DMS153 treated with DMSO at 0.1 percent for 48 hours (cell line): ENCODE results near the gene TUB.

Experiments
- DNase-seq: peaks from one replicate; lab custom pipeline; 2025; ENCODE audit not compliant: unreplicated experiment; lab: John Stamatoyannopoulos, UW

TUB gene

DNA sequence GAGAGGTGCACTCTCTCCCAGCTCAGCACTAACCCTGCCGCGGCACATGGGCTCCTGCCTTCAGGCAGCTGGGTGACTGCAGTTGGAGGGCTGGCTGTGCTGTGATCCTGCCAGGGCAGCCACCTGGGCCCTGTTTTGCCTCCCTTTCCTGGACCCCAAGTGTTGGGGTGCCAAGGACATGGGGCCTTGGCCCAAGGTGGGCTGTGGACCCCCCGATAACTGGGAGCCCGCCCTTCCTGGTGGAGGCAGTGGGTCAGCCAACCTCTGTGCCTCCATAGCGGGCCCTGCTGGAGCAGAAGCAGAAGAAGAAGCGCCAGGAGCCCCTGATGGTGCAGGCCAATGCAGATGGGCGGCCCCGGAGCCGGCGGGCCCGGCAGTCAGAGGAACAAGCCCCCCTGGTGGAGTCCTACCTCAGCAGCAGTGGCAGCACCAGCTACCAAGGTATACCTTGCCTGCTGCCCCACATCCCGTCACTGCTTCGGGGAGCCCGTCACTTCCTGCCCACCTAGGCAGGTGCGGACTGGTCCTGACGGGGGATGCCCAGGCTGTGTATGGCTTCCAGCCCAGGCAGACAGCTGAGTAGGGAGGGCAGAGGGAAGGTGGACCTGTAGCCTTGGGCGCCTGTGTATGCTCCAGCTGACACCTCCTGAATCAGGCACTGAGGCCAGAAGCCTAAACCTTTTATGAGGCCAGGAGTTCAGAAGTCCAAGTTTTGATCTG lies 8.9 kb downstream of the TUB start:
- no peak for DNase-seq

DNA sequence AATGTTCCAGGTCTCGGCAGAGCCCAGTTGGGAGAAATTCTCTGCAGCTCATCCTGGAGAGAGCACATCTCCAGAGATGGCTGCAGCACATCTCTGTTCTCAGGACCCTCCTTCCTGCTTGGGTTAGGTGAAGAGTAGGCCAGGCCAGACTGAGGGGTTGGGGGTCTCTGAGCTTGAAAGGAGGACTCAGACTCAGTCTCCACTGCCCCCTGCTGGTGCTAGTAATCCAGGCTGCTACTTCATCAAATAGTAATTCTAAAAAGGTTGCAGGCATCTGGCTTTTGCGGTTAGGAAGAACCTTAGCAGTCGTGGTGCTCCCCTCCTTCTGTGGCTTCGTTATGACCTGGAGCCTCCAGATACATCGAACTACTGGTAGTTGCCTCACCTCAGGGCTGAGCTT lies 9.7 kb downstream of the TUB start:
- DNase-seq = no peak

DNA sequence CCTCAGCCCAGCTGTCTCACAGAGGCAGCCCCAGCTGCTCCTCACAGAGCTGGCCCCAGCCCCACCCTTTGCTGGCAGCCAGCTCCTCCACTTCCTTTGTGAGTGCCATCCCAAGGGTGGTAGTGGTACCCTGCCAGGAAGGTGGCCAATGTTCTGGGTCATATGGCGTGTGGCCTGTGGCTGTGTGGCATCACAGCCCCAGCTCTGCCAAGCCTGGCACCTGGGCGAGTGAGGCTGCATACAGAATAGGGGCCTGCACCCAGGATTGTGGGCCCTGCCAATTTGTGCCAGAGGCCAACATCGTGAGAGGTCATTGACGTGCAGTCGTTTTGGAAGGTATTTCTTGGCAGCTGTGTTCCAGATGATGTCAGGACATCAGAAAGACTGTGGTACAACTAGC lies 10.7 kb downstream of the TUB start:
- no peak for DNase-seq

DNA sequence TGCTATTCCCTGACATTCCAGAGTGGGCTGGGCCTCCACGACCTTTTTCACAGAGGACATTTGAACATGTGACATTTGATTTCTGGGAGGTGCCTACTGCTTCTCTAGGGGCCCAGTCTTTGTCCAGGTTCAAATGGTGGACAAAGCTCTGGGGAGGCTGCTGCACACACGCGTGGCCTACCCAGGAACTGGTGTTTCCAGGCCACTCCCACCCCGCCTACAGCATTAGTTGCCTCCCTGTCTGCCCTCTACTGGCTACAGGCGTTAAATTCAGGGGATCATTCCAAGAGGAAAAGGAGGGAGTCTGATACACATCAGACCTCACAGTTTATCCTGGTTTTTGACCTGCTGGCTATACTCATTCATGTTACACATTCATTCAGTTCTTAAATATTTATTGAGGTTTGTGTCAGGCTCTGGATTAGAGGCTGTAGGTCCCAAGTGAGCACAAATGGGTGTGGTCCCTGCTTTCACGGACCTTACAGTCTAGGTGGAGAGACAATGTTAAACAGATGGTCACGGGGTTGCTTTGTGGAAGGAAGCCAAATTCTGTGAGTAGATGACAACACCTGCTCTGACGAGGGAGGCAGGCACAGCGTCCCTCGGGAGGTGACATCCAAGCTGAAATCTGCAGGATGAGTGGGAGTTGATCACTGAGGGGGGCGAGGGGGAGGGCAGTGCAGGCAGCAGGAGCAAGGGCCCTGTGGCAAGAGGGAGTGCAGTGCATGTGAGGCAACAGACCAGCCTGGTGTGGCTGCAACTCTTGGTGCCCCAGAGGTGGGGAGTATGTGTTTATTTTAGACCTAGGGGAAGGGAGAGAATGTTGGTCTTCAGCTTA lies 11.8 kb downstream of the TUB start:
- peak; percentile 18 for DNase-seq

DNA sequence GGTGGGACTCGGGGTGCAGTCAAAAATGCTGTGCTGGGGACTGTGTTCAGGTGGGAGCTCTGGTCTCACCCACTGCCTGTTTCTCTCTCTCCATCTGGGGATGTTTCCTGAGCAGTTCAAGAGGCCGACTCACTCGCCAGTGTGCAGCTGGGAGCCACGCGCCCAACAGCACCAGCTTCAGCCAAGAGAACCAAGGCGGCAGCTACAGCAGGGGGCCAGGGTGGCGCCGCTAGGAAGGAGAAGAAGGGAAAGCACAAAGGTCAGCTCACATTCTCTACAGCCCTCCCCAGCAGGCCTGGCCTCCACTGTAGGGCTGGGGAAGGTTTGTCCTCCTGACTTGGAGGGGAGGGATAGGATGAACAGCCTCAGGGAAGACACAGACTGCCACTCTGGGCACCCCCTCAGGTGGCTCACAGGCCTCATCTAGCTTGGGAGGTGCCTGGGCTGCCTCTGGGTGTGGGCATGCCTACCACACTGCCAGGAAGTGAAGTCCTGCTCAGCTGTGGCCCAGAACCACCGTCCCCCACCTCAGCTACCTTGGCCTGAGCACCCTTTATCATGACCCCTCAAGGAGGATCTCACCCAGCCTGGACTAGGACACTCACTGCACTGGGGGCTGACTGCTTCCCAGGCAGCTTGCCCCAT lies 13.0 kb downstream of the TUB start:
- DNase-seq = no peak

DNA sequence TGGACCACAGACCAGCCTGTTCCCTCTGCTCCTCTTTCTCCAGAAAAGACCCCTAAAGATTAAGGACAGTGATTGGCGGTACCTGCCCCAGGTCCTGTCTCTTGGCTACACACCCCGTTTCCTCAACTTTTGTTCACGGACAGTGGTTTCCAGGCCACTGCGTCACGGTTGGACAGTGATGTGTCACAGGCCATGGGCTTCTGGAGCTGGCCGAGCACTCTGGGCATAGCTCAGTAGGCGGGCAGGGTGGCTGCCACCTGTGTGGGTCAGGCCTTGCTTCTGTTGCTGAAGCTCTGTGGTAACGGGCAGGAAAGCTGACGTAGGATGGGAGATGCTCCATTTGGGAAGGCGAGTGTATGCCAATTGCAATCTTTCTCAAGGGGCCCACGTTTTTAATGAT lies 13.6 kb downstream of the TUB start:
- no peak for DNase-seq

DNA sequence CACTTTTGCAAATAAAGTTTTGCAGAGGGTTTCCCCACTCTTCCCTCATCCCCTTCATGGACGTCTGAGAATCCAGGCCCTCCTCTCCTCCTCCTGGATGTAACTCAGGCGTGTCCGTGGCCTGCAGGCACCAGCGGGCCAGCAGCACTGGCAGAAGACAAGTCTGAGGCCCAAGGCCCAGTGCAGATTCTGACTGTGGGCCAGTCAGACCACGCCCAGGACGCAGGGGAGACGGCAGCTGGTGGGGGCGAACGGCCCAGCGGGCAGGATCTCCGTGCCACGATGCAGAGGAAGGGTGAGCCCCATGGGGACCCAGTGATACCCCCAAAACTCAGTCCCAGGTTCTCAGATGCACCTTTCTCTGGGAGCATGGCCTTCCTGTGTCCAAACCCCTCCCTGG lies 14.4 kb downstream of the TUB start:
- no peak for DNase-seq

DNA sequence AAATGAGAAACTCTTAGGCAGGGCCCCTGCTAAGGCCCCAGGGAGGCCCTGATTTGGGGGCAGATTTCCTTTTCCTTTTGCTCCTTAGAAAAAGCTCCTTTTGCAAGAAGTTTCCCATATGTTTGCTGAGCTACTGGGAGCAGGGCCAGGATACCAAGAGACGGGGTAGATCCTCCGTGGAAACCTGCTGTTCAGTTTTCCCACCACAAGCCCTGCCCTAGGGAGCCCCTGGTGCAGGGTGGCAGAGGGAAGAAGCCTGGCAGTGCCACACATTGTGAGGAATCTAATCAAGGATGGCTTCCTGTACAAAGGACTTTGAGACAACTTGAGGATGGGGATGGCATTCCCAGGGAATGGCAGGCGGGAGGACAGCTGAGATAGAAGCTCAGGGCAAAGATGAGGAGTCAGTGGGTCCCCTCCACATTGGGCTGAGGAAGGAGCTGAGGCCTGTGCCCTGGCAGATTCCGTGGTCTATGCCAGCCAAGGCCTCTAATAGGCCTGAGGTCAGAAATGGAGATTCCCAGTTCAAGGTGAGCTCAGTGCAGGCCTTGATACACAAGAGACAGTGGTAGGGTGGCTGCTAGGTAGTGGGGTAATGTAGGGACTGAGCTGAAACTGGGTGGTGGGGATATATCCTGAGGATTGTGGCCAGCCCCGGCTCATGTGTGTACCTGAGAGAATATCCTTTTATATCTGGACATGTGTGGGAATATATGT lies 15.0 kb downstream of the TUB start:
- no peak for DNase-seq

DNA sequence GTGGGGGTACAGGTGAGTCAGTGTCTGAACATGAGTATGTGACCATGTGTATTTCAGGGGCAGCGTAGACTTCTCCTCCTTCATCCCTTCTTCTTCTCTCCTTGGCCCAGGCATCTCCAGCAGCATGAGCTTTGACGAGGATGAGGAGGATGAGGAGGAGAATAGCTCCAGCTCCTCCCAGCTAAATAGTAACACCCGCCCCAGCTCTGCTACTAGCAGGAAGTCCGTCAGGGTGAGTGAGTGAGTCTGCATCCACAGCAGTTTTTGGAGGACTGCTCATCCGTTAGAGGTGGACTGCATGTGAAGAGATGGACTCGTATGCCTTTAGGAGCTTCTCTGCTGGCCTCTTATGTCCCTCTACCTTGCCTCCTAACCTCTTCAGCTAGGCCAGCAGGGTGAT lies 15.6 kb downstream of the TUB start:
- DNase-seq = no peak

DNA sequence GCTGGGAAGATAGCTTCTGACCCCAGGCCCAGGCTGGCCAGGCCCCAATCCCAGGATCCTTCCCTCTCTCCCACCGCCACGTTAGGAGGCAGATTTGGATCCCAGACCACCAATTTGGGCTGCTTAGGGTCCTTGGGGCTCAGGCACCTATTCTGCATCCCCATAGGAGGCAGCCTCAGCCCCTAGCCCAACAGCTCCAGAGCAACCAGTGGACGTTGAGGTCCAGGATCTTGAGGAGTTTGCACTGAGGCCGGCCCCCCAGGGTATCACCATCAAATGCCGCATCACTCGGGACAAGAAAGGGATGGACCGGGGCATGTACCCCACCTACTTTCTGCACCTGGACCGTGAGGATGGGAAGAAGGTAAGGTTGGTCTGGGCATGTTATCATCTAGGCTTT lies 16.1 kb downstream of the TUB start:
- DNase-seq = no peak

DNA sequence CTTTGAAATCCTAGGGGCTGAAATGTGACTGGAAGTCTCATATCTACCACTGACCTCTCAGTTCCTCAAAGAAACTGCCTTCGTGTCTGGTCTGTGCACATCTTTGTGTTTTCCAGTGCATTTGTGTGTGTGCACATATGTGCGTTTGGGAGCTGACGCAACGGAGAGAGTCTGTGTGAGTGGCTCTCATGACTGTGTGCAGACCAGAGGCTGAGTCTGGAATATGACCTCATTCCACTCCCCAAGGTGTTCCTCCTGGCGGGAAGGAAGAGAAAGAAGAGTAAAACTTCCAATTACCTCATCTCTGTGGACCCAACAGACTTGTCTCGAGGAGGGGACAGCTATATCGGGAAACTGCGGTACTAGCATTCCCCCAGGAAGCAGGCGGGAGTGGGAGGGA lies 16.5 kb downstream of the TUB start:
- no peak for DNase-seq

DNA sequence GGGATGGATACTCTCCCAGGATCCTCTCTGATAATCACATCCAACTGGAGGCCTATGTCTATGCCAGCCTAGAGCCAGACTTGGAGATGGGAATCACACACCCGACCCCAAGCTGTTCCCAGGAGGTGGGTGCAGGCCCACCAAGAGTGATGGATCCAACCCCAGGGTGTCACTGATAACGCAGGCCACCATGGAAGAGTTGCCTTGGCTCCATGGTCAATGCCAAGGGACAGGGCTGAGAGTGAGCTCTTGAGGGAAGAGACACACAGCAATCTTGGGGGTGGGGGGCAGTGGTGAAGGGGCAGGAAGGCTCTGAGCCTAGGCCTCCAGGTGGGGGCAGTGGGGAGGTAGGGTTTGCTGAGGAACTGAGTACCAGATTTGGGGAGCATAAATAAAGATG lies 16.9 kb downstream of the TUB start:
- no peak for DNase-seq

DNA sequence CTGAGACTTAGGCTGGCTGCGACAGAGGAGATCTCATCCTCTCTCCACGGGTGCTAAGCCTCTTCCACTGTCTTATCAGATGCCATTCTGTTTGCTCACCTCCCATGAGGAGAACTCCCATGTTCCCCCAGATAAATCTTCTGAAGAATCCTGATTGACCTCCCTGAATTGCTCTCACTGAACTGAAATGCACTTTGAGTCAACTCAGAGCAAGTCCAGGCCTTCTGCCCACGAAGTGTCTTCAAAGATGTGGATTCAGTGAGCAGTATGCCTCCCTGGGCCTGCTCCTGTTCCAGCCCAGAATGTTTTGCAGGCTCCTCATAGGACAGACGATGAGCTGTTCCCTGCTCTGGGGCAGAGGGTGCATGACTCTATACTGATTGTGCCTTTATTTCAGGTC lies 17.4 kb downstream of the TUB start:
- DNase-seq = no peak

DNA sequence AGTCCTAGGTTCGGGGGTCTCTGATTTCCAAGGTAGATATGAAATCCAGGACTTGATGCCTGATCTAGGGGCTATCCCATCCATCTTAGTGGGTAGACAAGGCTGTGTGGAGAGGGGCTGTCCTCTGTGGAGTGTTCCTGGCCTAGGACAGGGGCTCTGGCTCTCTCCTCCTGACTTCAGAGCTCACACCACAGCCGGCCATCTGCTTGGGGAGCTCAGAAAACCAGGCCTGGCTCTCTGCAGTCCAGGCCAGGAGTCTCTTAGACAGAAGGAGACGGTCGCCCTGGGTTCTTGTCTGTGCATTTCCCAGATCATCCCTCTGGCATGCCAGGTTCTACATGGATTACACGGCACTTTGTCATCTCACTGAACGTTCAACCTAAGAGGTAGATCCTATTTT lies 17.9 kb downstream of the TUB start:
- no peak for DNase-seq

DNA sequence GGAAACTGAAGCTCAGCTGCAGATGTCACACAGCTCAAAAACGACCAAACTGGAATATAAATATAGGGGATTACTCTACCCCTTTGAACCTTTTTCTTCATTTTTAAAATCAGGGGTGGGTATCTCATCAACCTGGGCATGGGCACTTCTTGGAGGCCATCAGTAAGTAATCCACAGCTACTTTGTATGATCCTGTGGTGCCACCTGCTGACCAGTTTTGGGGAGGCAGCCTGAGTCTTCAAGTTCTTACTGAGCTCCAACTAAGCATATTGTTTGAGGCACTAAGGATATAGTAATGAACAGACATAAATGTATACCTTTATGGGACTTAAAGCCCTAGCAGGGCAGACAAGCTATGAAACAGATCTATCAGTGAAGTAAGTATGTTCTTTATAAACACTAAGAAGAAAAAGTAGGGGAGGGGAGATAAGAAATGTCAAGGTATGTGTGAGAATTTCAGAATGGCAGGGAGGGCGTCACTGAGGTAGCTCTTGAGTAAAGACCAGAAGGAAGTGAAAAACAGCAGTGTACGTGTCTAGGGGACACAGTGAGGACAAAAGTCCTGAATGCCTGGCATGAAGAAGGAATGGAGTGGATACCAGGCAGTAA lies 18.4 kb downstream of the TUB start:
- peak; percentile 7 for DNase-seq

DNA sequence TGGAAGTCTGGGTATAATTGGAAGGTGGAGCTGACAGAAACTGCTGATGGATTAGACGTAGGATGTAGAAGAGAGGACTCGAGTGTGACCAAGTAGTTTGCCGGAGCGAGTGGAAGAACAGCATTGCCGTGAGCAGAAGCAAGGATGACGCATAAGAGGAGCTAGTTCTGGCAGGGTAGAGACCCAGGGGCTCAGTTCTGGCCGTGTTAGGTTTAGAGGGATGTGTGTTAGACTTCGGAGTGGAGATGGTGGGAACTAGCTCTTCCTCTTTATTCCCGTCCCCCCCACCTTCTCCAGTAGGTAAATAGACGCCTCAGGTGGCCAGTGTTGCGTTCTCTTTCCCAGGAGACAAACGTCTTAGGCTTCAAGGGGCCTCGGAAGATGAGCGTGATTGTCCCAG lies 19.1 kb downstream of the TUB start:
- no peak for DNase-seq

DNA sequence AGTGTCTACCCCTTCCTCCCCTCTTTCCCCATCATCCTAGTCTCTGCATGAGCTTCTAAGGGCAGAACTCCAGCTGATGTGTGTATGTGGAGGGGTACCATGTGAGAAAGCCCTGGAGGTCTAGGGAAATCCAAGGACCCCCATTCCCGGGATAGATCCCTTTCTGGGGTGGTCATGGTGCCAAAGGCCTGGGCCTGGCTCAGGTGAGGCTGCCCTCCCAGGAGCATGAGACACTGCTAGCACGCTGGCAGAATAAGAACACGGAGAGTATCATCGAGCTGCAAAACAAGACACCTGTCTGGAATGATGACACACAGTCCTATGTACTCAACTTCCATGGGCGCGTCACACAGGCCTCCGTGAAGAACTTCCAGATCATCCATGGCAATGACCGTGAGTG lies 19.6 kb downstream of the TUB start:
- DNase-seq = no peak

DNA sequence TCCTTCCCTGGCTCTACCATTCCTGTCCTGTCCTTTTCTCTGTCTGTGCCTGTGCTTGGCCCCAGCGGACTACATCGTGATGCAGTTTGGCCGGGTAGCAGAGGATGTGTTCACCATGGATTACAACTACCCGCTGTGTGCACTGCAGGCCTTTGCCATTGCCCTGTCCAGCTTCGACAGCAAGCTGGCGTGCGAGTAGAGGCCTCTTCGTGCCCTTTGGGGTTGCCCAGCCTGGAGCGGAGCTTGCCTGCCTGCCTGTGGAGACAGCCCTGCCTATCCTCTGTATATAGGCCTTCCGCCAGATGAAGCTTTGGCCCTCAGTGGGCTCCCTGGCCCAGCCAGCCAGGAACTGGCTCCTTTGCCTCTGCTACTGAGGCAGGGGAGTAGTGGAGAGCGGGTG lies 20.4 kb downstream of the TUB start:
- DNase-seq = no peak

DNA sequence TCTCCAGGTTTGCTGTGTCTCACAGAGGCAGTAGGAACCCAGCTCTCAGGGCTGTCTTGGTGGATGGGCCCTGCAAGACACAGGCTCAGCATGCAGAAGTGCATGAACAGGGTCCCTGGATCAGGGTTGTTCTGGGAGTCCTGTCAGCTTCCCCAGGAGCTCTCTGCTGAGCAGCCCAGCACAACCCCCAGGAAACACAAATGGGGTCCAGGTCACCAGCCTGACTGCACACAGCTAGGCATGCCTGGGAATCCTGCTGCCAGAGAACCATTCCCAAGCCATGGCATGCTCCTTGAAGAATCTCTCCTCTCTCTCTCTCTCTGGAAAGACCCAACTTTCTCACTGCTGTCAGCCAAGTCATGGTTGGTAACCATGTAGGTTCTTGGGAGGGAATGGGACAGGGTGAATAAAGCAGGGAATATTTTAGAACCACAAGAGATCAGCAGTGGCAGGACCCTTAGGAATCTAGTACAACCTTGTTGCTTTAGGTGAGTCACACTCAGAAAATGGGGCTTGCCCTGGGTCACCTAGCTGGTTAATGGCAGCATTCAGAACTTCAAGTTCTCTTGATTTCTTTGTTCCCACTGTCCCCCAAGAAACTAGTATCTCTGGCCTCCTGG lies 21.4 kb downstream of the TUB start:
- DNase-seq = no peak

DNA sequence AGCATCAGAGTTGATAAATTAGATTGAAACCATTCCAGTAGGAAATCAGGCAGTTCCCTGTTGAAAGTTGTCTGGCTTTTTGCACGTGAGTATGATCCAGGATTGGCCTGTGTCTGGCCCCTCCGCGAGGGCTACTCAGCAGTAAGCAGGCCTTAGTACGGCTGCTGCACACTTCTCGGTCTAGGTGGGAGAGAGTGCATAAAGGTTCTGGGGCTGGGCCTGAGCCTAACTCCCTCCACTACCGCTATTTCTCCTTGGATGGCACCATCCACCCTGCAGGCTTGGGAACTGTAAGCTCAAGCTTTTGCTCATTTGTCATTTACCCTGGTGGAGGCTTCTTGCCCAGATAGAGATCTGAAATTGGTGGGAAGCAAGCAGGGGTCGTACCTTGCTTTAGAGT lies 22.0 kb downstream of the TUB start:
- DNase-seq = no peak

DNA sequence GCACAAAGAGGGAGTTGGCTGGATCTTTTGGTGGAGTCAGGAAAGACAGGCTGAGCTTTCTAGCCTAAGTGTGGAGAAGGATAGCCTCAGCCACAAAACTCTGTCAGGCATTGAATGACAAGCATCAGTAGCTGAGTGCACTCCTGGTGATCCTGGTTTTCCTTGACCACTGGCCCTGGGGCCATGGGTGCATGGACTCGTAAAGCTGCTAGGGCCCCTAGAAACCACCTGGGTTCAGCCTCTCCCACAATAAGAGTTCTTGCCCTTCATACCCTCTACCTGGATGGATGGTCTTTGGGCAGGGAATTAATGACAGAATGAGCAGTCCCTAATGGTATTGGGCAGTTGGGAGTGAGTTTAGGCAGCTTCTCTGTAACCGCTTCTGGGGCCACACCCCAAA lies 22.9 kb downstream of the TUB start:
- DNase-seq = no peak
